Adipose tissue (tissue), 3 donors: ENCODE measurements around the gene MRPS14. TPM values are rescaled to one million over a fixed set of nuclear protein-coding genes. Genes with fewer than 3 reads are reported as not detected.
"Not testable (repeated sequence)": the region's sequence is repeated elsewhere in the genome, so short reads cannot be mapped to it uniquely, and the experiment has no call there.

Experiments
- H3K27ac ChIP-seq: one replicate; pipeline ENCODE4 v1.5.1; 2013; ENCODE audit warnings: low read depth, low read length
- WGBS, 3 donors: extraction: QIAGEN DNeasy Blood & Tissue Kit; methylation state at CpG; one replicate each; pipeline ENCODE4 v1.1.7; 2013; 5-methylcytosine and 5-hydroxymethylcytosine counted together
- polyA plus RNA-seq, 3 donors: library from polyadenylated mRNA; stranded (reverse); fragments of 200-250 nt; gene quantifications; one replicate each; pipeline ENCODE4 v1.2.3, GENCODE V29; 2013
- donor health status: healthy with polysubstance abuse.
- donor health status: Bipolar disorder and iron deficiency.
- donor health status: healthy.

The MRPS14 gene
- 10 to 100 TPM; 20.1 to 38.9 (median 27.0) TPM for polyA plus RNA-seq

DNA sequence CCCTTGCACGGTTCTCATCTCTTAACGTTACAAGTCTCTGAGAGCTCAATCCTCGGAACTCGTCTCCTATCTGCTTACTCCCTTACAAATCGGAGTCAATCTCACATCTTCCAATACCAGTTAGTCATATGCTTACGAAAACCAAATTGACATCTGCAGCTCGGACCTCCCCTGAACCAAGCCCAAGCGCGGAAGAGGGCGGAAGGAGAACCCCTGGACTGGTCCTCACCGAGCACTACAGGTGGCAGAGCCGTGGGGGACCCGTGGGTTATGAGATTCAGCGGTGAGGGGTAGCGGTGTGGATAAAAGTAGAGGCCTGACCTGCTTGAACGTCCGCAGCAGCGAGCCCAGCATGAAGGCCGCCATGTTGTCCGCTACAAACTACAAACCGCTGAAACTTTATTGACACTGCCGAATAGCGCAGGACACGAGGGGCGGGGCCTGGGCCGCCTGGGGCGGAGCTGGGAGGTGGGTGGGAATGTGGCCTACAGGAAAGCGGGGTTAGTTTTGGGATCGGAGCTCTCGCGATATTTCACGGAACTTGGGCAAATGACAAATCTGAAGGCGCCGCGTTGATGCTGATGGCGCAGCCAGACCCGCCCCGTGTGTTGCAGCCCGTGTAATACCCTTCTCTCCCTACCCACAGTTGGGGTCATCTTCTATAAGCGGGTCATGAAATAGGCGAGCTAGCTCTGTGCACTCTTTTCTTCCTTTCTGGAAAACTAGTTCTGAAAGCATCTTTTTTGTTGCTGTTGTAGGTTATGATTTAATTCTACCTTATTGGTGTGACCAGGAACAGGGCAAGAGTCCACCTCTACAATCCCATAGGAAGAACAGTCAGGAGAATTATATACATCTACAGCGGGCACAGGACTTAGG, at the start of gene MRPS14:
Gene MRPS14, minus strand, starts transcription at position 383 of the 879 bp plus-strand sequence. Its CDS starts 17 bp downstream, at position 366.
- WGBS, 3 donors = 3% methylated on average over 42 of the region's 42 CpGs

DNA sequence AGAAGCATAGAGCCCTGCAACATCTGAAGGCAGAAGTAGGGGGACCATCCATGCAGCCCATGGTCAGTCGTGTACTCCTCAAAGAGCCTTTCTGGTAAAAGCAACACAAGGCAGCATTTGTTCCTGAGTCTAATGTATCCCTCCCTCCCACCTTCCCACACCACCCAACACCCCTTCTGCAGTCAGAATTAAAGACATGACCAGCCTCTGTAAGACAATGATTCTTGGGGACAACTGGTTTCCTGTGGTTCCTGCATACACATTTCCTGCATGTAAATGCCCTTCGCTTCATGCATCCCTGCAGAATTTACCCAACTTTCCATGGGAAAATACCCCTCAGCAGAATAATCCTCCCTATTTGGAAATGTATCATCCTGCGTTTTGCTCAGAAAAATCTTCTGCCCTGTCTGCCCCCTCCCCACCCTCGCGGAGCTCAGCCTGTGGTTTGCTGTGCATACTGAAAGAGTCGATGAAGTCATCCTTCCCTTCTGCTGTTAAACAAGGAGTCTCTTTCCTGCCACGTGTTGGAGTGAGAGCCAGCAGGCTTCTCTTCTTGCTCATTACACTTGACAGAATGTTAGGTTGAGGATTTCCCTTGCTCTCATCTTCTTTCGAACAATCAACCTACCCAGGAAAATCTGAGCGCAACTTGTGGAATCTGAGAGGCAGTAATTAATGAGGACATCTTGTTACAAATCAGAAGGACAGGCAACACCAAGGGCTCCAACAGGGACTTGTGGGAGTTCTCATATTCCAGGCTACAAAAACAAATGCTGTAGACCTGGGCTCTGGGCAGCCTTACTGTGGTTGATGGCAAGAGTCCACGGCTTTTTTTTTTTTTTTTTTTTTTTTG, 49.1 kb upstream of the MRPS14 start:
- no peak overlapping the region for H3K27ac ChIP-seq
- WGBS, 3 donors = 12 to 25% (median 15%) methylated on average over 10 of the region's 10 CpGs

More for the DNA sequence above, at the start of gene MRPS14:
- H3K27ac ChIP-seq = no peak within 1 kb of the TSS

DNA sequence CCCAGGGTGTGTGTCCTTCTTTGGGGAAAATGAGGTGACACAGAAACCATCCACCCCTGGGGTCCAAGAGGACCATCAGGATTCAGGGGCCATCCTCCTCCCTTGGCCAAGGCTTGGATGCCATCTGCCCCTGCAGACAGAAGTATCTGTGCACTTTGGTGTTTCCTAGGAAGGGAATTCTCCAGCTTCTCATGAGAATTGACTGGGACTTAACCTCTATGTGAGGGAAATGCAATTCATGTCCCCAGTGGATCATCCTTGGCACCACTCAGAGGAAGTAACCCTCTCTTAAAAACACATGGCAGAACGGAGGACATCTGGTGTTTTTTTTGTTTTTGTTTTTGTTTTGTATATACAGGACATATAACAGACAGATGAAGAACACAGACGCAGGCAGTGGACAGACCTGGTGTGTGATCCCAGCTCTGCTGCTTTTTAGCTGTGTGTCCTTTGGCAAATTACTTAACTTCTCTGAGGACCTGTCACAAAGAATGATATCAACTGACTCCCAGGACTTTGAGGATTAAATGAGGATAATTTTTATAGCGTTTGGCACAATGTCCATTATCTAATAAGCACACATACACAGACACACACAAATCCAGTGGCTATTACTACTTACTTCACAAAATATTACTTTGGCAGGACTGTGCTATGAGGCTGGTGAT, 48.2 kb upstream of the MRPS14 start:
- H3K27ac ChIP-seq = no peak overlapping the region
- WGBS, 3 donors = 56 to 67% (median 57%) methylated on average over 3 of the region's 3 CpGs

DNA sequence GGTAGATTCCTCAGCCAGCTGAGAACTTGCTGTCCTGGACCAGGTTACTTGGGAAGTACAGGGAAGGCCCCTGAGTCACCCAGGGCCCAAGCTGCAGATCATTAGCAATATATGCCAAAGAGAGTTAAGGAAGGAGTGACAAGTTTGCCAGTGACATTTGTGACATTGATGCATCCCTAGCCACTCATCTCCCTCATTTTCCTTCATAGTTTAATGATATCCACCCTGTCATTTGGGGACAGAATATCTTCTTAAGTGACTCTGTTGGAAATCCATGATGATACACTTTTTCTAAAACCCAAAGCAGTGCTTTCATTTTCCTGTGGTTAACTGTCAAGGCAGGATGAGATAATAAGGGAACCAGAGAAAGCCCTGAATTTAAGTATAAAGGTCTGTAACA, 47.6 kb upstream of the MRPS14 start:
- no peak overlapping the region for H3K27ac ChIP-seq

DNA sequence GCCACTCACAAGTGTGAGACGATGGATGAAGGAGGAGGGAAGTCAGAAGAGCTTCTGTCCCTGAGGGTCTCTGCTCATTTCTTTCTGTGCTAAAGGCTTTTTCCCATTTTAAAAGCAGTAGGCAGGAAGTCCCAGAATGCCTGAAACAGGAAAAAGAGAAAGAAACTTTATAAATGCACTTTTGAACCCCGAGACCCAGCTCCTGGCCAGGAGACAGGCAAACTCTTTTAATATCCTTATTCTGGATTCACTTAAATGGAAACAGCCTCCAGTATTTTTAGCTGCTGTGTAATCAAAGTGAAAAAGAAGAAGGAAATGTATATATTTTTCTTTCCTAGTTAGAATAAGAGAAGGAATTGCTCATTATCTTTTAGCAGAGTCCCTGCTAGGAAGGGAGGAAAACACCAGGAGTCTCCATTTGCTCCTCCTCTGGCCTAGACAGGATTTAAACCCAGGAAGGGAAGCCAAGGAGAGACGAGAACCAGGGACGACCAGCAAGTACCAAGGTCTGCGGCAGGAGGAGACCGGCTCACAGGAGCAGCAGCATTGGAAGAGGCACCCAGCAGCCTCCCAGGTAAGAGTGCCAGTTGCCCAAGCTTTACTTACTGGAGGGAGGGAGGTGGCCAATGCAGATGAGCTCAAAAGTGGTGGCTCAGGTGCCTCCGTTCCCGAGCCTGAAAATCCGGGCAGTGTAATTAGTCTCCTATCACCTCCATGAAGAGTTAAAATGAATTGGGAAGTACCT, 44.3 kb upstream of the MRPS14 start, which contains the start of gene TNN:
Gene TNN, plus strand, starts transcription at position 472 of the 745 bp plus-strand sequence. CDS start 9,586 bp downstream, outside the sequence.
- H3K27ac ChIP-seq = no peak within 1 kb of the TSS
- WGBS, 3 donors = 45 to 71% (median 59%) methylated on average over 9 of the region's 9 CpGs

DNA sequence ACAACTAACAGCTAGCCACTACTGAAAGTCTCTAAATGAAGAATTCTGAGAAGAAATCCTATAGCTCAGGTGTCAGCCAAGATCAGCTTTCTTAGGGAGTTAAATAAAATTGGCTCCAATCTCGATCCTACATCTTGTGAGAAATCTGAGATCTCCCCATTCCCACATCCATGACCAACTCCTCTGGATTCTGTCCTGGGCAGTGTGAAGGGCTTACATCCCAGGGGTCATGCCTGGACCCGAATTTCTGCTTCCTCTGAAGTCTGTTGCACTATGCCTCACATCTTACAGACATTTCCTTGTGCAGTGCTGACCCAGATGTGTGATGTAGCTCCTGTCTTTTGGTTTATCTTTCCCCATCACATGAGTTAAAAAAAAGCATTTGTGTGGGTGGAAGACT, 39.6 kb upstream of the MRPS14 start:
- 48 to 55% (median 51%) methylated on average over 2 of the region's 2 CpGs for WGBS, 3 donors
- H3K27ac ChIP-seq = no peak overlapping the region

DNA sequence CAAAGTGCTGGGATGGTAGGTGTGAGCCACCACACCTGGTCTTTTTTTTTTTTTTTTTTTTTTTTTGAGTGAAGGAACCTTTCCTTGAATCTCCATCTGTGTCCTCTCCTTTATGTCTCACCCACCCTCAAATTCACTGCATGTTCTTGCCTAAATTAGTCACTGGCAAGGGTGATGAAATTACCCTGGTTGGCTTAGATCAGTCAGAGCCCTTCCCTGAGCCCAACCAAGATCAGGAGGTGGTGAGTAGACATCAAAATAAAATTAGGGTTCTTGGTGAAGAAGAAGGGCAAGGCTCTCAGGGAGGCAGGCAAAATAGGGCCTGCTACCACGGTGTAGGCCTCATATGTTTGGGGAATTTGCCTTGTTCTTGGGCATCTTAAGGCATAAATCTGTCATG, 39.1 kb upstream of the MRPS14 start:
- H3K27ac ChIP-seq = no peak overlapping the region
- WGBS, 3 donors = 71 to 78% (median 72%) methylated on average over 1 of the region's 1 CpG

DNA sequence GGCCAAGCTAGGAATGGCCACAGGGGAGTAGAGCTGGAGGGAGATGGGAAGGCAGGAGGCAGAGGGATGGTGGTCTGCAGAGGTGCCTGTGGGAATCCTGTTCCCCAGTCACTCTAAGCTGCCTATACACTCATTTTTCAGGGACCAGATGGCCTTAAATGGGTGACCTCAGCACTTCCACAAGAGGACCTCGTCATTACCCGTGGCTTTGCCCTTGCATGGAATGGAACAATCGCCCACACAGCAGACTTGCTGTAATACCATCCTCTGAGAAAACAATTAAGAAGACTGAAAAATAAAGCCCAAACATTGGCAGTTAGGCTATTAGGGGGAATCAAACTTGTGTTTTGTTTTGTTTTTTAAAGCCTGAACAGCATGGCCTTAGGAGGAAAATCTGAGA, 31.5 kb upstream of the MRPS14 start:
- no peak overlapping the region for H3K27ac ChIP-seq

DNA sequence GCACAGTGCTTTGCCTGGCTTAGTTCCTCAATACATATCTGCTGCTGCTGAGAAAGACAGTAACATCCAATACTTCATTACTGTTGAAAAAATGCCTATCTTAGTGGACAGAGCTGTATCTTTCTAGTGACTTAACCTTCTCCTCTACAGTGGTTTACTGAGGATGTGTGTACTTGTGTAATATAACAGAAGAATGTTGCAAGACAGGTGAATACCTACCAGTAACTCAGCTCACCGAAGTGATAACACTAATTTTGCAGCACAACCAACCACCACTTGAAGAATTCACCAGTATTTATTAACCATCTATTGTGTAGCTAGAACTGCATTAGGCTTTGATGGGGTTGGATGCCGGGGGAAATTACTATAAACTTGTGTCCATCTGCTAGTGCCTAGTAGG, 27.8 kb upstream of the MRPS14 start:
- WGBS, 3 donors = 84 to 89% (median 84%) methylated on average over 2 of the region's 2 CpGs
- H3K27ac ChIP-seq = no peak overlapping the region

More for the DNA sequence above, 31.5 kb upstream of the MRPS14 start:
- WGBS, 3 donors = 66 to 84% (median 77%) methylated on average over 3 of the region's 3 CpGs

DNA sequence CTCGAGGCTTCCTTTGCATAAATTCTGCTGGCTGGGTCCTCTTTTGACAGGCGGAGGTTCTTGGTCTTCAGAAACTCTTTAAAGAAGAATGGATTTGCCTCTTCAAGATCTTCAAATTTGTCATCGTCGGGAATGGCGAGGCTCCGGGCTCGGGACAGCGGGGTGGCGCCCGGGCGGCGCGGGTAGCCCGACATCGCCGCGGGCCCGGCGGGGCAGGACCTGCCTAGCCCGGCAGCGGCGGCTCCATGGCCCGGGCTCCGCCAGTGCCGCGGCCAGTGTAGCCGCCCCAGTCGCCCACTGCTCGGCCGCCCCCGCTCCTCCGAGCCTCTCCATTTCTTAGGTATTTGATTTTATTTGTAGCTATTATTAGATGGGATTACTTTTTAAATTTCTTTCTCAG, 22.3 kb upstream of the MRPS14 start:
- H3K27ac ChIP-seq = no peak overlapping the region
- 97 to 98% (median 97%) methylated on average over 32 of the region's 32 CpGs for WGBS, 3 donors

DNA sequence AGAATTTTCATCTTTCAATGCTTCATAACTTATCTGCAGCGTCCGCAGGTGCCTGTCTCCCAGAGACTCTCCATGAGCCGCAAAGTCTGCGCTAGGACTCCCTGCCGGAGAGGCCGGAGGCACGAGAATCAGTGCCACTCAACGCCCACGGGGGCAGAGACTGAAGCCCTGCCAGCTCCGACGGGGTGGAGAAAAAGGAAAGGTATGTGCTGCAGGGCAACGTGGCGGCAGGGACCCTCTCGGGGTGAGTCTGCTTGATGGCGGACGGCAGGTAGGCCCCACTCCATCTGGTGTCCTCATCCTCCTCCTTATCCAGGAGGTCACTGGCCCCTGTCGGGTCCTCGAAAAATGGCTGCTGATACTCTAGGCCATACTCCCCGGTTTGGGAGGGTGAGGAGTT, 21.9 kb upstream of the MRPS14 start:
- H3K27ac ChIP-seq = no peak overlapping the region
- WGBS, 3 donors = 93 to 96% (median 94%) methylated on average over 19 of the region's 19 CpGs

DNA sequence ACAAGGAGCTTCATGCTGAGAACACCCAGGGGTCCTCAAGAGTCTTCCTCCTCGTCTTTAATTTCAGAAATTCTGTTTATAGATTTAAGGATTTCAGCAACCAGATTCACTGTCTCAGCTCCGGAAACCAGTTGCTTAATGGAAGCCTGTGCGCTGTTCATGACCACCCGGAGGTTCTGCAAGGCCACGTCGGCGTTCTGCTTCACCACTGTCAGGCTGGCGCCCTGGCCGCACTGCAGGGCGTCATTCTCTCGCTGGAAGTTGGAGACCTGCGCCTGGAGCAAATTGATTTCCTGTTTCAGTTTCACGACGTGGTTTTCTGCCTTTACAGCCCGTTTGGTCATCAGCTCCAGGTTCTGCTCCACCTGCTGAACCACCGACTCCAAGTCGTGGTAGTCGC, 21.4 kb upstream of the MRPS14 start:
- WGBS, 3 donors = 86 to 89% (median 88%) methylated on average over 18 of the region's 18 CpGs
- H3K27ac ChIP-seq = not testable (repeated sequence)

DNA sequence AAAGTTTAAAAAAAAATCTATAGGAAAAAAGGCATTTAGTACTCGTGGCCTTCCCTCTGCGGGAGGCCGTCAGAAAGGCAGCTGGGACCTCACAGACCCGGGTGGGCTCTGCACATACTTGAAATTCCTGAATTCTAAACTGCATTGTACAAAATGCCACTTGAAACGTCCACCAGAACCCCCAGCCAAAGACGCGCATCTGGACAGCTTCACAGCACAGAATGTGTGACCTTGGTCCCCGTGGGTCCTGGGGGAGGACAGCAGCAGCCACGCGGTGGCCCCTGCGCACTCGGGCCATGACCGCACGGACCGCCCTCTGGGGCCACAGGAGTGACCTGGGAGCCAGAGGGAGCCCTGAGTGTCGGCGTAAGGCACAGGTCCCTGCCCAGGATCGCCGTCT, 20.6 kb upstream of the MRPS14 start:
- H3K27ac ChIP-seq = no peak overlapping the region
- 40 to 68% (median 49%) methylated on average over 19 of the region's 19 CpGs for WGBS, 3 donors

DNA sequence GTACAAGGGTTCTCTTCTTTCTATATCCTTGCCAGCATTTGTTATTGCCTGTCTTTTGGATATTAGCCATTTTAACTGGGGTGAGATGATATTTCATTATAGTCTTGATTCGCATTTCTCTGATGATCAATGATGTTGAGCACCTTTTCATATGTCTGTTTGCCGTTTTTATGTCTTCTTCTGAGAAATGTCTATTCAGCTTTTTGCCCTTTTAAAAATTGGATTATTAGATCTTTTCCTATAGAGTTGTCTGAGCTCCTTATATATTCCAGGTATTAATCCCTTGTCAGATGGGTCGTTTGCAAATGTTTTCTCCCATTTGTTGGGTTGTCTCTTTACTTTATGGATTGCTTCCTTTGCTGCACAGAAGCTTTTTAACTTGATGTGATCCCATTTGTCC, 19.4 kb upstream of the MRPS14 start:
- WGBS, 3 donors = 57 to 73% (median 72%) methylated on average over 3 of the region's 3 CpGs
- no peak overlapping the region for H3K27ac ChIP-seq

DNA sequence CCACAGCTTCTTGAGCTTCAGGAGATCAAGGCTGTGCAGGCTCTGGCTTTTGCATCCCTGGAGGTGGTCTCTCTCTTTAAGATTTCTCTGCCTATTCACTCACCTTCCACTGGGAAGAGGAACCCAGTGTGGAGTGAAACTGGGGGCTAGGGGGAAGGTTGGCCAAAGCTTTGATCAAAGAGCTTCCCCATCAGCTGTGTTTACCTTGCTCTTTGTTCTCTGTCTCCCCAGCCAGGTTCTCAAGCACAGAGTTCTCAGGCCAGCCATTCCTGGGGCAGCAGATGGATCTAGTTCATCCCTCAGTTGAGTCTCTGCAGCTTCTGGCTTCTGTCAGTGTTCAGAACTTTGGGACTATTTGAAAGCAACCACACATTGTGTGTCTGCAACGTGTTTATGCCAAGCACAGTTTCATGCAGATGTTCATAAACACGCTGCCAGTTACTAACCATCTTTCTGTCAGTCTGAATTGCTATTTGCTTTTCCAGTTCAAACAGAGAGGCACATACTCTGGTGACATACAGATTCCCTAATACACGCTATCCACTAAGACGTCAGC, 17.2 kb upstream of the MRPS14 start:
- 53 to 78% (median 69%) methylated on average over 4 of the region's 4 CpGs for WGBS, 3 donors
- no peak overlapping the region for H3K27ac ChIP-seq

DNA sequence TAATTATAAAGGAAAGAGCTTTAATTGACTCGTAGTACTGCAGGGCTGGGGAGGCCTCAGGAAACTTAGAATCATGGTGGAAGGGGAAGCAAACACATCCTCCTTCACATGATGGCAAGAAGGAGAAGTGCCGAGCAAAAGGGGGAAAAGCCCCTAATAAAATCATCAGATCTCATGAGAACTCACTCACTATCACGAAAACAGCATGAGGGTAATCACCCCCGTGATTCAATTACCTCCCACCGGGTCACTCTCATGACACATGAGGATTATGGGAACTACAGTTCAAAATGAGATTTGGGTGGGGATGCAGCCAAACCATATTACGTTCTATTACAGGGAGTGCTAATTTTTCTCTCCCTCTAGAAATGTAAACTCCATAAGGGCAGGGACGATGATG, 14.2 kb upstream of the MRPS14 start:
- WGBS, 3 donors = 54 to 67% (median 61%) methylated on average over 7 of the region's 7 CpGs

DNA sequence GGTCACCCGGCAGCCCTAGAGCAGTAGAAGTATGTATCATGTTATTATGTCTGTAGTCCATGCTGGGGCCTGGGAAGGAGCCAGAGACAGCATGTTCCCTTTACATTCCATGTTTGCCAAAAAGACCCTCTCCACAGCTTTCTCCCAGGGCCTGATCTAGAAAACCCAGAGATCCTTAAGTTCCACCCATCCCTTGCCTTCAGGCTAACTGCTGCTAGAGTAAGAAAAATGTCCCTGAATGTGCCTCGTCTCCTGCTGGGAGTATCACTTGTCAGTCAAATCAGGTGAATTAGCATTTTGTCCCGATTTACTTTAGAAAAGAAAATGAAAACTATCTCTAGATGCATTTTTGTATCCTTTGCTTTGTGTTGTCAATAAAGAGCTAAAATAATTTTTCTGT, 13.3 kb upstream of the MRPS14 start:
- H3K27ac ChIP-seq = no peak overlapping the region
- WGBS, 3 donors = 48 to 77% (median 70%) methylated on average over 3 of the region's 3 CpGs

More for the DNA sequence above, 14.2 kb upstream of the MRPS14 start:
- H3K27ac ChIP-seq = no peak overlapping the region

DNA sequence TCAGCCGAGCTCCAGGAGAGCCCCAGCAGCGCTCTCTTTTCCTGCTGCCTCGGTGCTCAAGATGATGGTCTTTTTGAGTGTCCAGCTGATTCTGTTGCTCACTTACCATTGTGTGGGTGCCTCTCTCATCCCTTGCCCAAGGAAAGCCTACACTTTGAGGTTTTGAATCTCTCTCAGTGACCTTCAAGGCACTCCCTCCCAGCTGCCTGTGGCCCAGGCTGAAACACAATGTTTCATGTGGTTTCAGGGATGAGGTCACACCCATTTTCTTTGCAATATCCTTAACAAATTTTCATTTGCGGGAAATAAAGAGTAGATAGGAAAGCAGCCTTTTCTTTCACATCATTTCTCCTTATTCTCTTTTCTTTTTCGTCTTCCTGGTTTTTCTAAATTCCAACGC, 12.6 kb upstream of the MRPS14 start:
- H3K27ac ChIP-seq = no peak overlapping the region
- 81 to 90% (median 85%) methylated on average over 6 of the region's 6 CpGs for WGBS, 3 donors
